Fibroblast of pulmonary artery (primary cell): Measurements from ENCODE around the gene ELK4.

Experiments used
- DNase-seq: peaks from one replicate; pipeline ENCODE4 v3.0.0-alpha.2; 2010; ENCODE audit warnings: low read depth
- H3K4me3 ChIP-seq: replicated peaks from 2 replicates; pipeline ENCODE4 v1.5.1; 2011; ENCODE audit warnings: low read depth, mild to moderate bottlenecking, control low read depth, low read length, moderate library complexity
- CTCF ChIP-seq: IDR thresholded peaks from 2 replicates; pipeline ENCODE4 v1.5.1; 2011; ENCODE audit warnings: mild to moderate bottlenecking, control low read depth, low read length, inconsistent platforms; ENCODE audit errors: missing control alignments

The ELK4 gene

DNA sequence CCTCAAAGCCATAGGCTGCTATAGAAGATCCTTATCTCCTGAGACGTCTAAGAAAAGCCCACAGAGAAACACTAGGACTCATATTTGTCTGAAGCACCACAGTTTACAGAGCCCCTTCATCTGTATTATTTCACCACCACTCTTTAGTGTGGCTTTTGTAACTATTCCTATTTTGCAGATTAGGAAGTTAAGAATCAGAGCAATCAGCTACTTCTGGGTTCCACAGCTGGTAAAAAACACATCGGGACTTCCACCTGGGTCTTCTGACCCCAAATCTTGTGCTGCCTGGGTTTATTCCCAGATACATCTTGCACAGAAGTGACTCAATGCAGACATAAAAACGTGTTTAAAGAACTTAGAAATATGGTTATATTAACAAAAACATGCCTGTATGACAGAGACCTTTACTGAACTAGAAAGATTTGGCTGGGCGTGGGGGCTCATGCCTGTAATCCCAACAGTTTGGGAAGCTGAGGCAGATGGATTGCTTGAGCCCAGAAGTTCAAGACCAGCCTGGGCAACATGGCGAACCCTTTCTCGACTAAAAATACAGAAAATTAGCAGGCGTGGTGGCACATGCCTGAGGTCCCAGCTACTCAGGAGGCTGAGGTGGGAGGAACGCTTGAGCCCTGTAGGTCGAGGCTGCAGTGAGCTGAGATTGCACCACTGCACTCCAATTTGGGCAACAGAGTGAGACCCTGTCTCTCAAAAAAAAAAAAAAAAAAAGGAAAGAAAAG lies 40.9 kb downstream of the ELK4 start:
- DNase-seq = no peak
- TF ChIP-seq CTCF = no peak
- no peak overlapping the region for H3K4me3 ChIP-seq

GRCh38 chr1:205590457-205590768 lies 41.4 kb downstream of the ELK4 start:
- no peak overlapping the region for H3K4me3 ChIP-seq
- no peak for DNase-seq
- TF ChIP-seq CTCF = no peak

DNA sequence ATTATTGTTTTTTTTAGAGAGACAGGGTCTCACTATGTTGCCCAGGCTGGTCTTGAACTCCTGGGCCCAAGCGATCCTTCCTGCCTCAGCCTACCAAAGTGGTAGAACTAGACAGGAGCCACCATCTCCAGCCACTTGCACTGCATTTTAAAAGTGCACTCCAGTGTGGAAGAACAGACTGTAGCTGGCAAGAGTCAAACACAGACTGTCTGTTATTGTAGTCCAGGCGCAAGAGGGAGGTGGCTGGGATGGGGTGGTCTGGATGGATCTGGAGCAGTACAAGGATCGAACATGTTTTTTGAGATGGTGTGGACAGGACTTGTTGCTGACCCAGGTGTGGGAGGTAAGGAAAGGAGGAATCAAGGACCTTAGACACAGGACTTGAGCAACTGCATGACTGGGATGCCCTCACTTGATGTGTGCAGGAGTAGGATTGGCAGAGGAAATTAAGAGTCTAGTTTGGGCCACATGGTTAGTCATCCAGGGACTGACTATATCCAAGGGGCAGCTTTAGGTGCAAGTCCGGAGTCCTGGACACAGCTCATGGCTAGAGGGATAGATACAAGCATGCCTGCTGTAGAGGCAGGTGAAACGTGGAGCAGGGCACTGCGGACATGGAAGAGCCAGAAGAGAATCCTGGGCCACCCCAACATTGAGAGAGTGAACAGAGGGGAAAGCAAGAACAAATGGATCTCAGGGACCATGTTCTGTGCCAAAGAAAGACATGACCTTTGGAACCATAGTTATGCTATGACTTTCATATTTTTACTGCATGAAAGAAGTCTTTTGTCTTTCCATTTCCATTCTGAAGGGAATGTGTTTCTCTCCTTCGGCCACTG lies 42.0 kb downstream of the ELK4 start:
- no peak for DNase-seq
- TF ChIP-seq CTCF = no peak
- H3K4me3 ChIP-seq = no peak overlapping the region

- no peak for DNase-seq
- TF ChIP-seq CTCF = no peak
- H3K4me3 ChIP-seq = no peak overlapping the region
Observed at GRCh38 chr1:205589046-205589445, 42.8 kb downstream of the ELK4 start.

DNA sequence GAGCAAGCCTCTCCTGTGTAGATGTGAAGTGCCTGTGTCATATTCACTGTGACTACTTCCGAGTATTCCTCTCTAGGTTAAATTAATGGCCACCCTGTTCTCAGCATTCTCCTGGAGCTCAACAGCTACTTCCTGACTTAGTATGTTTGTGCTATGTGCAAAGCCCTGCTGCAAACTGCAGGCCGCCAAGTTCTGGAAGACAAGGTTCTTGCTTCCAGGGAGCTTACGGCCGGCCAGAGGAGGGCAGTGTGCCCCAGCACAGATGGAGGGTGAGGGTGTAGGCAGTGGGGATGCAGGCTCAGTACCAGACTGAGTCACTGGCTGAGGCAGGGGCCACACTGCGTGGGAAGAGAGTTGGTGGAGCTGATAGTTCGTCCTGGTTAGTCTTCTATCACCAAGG lies 43.2 kb downstream of the ELK4 start:
- peak; percentile 69 for TF ChIP-seq CTCF
- no peak overlapping the region for H3K4me3 ChIP-seq
- peak; percentile 71 for DNase-seq

- H3K4me3 ChIP-seq = no peak overlapping the region
- DNase-seq = no peak
- TF ChIP-seq CTCF = no peak
Observed at GRCh38 chr1:205587581-205587980, 44.2 kb downstream of the ELK4 start.
